Stimulated activated CD4-positive, alpha-beta T cell treated with anti-CD3 and anti-CD28 coated beads, Interleukin-2, amount 100 ng/mL, for 48 hours (primary cell): Measurements from ENCODE around the gene PCSK5.
"Not testable (repeated sequence)": the region's sequence is repeated elsewhere in the genome, so short reads cannot be mapped to it uniquely, and the experiment has no call there.

ENCODE experiments used
- DNase-seq, 2 donors: peaks; one replicate each; pipeline ENCODE4 v3.0.0-alpha.2; 2020

PCSK5 gene

DNA sequence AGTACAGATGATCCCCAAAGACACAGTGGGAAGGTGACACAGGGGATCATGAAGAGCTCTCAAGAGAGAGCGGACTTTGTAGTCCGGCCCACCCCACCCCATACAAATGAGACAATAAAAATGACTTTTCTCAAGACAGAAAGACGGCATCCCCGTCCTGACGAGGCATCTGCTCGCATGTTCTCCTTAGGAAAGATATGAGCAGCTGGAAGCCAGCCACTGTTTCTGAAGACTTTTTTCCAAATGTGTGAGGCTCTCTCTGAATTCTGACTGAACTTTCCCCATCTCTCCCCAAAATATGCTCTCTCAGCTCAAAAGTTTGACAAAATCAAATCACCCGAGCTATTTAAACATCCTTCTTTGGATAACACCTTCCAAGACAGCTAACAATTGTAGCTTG, 398.6 kb downstream of the PCSK5 start:
- DNase-seq = no peak

DNA sequence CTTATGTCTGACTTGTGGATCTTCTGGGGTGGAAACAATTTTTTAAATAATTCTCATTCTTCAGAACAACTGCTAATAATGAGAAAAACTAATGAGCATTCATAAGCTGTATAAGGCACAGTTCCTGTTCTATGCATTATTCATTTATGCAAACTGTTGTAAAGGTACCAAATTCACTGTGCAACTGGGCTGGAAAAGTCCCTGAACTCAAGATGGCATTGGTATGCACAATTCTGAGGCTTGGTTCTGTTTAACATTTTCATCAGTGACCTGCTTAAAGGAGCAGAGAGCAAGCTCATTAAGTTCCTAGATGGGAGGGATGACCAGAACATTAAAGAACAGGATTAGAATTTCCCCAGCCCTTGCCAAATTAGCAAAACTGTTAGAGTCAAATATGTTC, 399.2 kb downstream of the PCSK5 start:
- no peak for DNase-seq

DNA sequence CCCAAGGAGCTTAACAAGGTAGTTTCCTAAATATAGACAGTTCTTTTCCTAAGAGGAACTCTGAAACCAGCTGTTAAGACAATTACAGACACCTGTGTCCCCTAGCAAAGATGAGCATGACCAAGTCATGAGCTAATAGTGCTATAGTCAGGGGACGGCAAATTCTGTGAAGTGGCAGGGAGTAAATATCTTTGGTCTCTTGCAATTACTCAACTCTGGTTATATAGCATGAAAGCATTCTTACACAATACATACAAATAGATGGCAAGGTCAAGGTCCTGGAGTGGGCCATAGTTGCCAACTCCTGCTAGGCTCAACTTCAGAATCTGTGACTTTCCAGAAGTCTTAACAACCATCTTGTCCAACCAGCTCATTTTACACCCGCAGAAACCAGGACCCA, 400.1 kb downstream of the PCSK5 start:
- DNase-seq = no peak

DNA sequence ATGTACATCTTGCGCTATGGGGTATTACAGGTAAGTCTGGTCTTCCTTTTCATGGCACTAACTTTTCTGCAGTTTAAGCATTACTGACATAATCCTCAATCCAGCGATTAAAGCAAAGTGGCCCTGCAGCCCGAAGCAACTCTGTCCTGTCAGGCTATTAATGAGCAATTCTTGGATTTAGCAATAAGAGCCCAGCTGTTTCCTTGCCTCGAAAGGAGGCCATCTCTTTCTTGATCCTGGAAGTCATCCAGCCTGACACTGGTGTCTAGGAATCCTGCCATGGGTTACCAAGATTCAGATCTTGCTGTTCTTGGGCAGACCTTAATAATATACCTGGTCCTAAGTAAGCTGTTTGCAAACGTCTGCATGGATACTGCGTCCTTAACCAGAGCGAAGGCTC, 401.8 kb downstream of the PCSK5 start:
- DNase-seq = no peak

DNA sequence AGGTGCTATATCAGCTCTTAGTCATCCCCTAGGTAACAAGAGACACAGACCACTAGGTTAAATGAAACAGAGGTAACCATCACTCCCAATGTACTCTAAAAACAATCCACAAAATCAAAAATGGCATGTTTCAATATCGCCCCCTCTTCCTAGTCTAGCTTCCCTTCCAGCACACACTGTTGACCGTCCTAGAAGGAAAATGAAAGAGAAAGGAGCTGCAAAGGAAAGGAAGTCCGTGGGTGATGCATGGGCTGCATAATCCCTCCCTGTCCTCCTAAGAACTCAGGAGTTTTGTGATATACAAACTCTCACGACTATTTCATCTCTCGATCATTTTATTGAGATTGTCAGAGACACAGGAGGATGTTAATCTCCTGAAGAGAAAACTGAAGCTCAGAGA, 402.2 kb downstream of the PCSK5 start:
- DNase-seq = no peak

DNA sequence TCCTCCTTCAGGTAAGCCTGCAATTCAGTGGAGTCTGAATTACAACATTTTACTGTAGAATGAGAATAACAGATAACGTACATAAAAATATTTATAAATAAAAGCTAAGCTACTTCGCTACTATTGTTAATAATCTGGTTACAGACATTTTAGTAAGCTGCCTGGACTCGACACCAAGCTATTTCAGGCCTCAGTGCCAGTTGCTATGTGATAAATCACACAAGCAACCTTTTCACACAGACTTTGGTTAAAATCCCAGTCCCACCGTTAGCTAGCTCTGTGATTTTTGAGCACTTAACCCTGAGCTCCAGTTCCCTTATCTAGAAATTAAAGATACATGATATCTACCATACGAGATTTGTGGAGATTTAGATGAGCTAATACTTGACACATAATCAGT, 403.8 kb downstream of the PCSK5 start:
- no peak for DNase-seq

DNA sequence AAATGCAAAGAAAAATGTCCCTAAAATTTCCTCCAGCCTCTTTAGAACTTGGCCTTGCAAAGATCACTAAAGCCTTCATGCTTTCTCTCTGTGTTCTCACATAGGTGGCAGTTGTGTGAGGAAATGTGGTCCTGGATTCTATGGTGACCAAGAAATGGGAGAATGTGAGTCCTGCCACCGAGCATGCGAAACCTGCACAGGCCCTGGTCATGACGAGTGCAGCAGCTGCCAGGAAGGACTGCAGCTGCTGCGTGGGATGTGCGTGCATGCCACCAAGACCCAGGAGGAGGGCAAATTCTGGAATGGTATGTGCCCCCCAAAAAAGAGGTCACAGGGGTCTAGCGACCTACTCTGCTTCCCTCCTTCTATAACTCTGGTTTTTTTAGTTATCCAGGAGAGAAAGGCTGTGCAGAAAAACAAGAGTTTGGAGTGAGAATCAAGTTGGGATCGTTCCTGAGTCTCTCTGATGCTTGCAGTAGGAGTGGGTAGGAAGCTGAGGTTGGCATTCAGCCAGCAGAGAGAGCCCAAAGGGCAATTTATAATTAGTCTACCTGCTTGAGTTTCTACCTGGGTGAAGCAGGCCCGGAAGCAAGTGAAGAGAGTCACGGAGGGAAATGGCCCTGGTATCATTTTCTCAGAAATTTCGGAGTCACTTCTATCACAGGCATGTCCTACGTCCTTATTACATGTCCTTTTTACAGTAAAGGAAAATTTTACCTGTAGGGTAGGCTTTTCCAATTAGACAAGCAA, 406.3 kb downstream of the PCSK5 start:
- DNase-seq = no peak

DNA sequence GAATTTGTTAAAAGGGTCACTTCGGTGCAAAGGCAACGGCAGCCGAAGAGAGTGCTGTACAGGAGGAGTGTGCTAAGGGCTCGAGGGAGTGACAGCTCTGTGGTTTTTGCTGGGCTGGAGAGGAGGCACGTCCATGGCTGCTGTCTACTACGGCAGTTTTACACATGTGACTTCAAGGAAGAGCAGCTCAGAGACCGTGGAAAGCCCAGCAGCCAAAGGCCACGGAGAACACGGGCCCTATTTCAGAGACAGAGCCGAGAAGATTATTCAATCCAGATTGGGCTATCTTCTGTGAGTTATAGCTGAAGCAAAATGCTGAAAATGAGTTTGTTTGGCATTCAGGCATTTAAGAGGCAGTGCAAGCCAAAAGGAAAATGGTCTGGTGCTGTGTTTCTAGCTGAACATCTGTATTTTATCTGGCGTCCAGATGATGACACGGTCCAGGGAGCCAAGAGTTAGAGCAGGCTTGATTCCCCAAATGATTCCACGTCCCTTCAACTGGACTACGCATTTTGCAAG, 407.3 kb downstream of the PCSK5 start:
- DNase-seq = no peak

DNA sequence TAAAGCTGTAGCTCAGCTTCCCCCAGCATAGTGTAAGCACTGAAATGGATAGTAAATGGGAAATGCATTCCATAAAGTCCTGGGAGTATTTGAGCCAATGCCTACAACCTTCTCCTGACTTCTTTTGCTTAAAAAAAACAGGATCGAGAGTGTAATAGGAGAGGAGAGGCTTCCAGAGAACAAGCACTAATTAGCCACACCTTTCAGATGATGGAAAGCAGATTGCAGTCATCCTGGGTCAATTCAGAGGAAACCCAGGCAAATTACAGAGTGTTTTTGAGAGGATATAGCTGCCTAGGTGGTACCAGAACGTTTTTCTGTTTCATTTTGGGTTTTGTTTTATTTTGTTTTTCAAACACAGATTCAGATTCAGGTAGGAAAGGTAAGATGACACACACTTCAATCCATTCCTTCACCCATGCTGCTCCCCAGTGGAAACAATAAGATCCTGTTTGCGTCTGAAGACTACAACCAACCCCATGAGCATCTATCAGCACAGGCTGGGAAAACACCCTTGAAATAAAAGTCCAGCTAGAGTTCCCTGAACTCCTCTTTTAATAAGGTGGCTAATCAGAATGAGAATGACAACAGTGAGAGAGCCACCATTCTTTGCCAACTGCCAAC, 408.2 kb downstream of the PCSK5 start:
- DNase-seq = no peak

DNA sequence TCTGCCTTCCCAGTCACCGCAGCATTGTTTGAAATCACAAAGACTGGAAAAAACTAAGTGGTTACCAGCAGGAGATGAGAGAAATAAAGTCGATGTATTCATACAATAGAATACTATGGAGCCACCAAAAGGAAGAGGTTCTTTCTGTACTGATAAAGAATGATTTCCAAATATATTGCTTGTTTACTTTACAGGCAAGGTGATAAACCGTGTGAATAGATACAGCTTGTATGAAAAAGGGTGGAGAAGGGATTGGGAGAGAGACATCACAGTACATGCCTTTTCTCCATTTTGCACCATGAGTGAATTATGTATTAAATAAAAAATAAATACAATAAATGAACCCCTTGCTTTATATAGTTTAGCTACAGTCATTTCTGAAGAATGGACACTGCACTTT, 412.1 kb downstream of the PCSK5 start:
- no peak for DNase-seq

DNA sequence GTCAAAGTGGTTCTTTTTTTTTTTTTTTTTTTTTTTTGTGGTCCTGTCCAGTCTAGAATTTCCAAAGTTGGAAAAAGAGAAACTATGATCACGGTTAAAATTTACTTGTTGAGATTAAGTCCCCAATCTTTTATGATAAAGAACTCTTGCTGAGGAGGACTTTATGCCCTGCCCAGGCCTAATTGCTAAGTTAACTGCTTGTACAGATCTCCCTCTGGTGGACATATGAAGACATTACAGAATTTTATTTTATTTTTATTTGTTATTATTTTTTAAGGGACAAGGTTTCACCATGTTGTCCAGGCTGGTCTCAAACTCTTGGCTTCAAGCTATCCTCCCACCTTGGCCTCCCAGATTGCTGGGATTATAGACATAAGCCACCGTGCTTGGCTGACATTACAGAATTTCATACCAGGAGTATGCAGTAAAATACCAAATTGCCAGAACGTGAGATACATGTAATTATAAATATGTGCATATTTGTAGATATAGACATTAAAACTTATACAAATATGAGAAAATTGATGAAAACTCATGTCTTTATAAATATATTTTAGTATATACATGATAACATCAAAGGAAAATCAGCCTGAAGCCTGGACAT, 412.6 kb downstream of the PCSK5 start:
- no peak for DNase-seq

DNA sequence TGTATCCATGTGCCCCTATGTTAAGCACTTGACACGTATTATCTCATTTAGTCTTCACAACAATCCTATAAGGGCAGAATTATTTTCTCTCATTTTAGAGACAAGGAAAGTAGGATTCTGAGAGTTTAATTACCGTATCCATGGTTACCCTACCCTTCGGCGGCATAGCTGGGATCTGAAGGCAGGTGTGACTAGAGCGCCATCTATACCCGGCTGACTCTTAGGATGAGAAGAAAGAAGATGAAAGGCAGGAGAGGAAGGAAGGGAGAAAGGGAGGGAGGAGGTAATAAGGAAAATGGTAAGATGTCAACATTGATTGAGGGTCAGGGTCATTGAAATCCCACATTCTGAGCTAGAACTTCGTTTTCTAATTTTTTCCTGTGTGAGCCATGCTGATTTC, 416.6 kb downstream of the PCSK5 start:
- not testable (repeated sequence) for DNase-seq

DNA sequence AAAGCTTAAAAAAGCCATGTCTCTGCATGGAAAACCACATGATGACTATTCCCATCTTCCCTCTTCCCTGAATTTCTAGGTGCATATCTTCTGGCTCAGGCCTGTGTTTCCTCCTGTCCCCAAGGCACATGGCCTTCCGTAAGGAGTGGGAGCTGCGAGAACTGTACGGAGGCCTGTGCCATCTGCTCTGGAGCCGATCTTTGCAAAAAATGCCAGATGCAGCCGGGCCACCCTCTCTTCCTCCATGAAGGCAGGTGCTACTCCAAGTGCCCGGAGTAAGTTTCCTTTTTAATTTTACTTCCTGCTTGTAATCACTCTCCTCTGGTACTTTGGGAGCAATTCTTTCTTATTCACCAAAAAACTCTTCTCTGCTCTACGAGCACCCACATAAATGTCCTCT, 420.1 kb downstream of the PCSK5 start:
- no peak for DNase-seq

DNA sequence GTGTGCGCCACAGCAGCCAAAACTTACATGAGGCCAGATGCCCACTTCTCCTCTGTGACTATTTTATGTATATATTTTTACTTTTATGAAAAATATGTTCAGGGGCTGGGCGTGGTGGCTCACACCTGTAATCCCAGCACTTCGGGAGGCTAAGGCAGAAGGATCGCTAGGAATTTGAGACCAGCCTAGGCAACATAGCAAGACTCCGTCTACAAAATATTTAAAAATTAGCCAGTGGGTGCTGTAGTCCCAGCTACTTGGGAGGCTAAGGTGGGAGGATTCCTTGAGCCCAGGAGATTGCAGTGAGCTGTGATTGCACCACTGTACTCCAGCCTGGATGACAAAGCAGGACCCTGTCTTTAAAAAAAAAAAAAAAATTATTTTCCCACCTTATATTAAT, 420.5 kb downstream of the PCSK5 start:
- DNase-seq = no peak

DNA sequence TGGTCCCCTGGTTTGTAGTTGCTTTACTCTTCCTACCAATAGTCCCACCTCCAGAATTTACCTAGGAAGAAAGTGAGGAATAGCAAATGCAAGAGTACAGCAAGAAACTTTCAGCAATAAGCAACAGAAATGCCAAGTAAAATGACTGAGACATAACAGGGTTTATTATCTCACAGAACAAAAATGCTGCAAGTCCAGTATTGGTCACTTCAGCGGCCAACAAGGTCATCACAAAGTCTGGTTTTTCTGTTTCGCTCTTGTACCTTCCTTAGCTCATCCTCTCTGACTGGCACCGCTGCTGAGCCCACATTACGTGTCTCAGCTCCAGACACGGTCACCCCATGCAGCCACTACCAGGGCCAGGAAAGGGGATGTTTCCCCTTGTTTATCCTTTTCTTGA, 421.1 kb downstream of the PCSK5 start:
- DNase-seq = no peak

DNA sequence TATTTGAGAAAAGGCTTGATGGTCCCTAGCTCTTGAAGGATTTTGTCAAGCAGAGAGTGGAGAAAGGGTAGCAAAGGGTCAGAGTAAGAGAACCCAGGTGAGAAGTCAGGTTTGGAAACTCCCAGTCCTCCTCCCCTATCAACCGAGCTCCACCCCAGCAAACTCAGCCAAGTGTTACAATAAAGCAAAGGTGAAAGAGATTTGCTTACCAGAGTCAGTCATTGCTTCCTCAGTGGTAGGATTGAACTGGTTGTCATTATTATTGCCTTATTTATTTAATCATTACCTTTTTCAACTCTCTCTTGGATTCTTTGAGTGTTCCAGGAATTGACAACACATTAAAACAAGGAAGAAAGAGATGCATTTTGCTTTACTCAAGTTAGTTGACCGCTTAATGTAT, 423.3 kb downstream of the PCSK5 start:
- DNase-seq = no peak

DNA sequence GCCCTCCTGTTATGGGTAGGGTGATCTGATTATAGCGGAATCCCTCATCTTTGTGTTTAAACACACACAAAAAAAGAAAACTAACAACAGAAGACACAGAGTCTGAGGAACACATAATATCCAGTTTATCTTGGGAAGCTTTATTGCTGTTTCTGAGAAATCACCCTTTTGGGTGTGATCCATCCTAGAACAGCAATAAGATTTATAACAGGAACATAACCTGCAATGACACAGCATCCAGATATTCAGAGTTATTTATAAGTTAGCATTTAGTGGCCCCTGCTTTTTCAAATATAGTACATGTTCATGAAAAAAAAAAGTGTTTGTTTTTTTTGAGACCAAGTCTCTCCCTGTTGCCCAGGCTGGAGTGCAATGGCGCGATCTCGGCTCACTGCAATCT, 423.8 kb downstream of the PCSK5 start:
- DNase-seq = no peak

DNA sequence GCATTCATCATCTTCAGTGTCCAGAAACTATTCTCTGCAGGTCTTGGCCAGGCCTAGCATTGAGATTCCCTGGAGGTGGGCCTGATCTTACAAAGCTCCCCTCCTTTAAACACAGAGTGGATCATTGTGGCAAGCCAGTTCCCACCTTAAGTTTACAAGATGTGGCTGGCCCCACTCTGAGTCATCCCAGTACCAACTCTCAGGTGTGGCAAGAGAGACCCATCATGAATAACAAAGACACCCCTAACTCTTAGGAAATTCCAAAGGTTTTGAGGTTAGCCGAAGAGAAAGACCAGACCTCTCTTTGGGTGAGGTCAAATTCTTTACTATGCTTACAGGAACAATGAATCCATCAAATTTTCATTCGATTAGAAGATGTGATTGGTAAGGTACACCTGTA, 425.6 kb downstream of the PCSK5 start:
- DNase-seq = no peak

DNA sequence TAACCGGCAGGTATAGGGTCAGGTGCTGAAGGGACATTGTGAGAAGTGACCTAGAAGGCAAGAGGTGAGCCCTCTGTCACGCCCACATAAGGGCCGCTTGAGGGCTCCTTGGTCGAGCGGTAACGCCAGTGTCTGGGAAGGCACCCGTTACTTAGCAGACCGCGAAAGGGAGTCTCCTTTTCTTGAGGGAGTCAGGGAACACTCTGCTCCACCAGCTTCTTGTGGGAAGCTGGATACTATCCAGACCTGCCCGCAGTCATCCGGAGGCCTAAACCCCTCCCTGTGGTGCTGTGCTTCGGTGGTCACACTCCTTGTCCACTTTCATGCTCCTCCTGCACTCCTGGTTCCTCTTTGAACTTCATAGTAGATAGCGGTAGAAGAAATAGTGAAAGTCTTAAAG, 429.0 kb downstream of the PCSK5 start:
- DNase-seq = not testable (repeated sequence)

DNA sequence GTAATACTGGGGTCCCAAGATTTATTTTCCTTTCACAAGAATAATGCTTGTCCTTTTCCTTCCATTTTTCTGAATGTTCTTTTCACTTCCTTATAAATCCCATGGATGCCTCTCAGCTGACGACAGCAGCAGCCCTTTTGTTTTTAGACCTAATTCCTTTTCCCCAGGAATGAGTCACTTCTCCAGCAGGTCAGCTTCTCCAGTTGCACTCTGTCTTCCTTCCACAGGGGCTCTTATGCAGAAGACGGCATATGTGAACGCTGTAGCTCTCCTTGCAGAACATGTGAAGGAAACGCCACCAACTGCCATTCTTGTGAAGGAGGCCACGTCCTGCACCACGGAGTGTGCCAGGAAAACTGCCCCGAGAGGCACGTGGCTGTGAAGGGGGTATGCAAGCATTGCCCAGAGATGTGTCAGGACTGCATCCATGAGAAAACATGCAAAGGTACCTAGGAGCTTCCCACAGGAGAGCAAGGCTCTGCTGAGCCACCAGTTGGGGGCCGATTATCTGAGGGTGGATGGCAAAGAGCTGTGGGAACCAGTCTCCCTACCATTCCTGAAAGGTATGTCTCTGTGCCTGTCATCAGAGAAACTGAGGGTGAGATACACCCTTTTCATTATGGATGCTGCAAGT, 430.8 kb downstream of the PCSK5 start:
- no peak for DNase-seq

DNA sequence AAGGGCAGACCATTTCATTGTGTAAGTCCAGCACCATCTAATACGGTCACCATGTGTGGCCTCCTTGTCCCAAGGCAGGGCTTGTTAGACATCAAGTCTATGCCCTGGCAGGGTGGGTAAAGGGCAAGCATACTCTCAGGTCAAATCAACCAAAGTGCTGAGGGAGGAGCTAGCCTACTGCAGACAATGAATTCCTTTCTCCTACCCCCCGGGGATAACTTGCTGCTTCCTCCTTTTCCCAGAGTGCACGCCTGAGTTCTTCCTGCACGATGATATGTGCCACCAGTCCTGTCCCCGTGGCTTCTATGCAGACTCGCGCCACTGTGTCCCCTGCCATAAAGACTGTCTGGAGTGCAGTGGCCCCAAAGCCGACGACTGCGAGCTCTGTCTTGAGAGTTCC, 432.3 kb downstream of the PCSK5 start:
- no peak for DNase-seq

DNA sequence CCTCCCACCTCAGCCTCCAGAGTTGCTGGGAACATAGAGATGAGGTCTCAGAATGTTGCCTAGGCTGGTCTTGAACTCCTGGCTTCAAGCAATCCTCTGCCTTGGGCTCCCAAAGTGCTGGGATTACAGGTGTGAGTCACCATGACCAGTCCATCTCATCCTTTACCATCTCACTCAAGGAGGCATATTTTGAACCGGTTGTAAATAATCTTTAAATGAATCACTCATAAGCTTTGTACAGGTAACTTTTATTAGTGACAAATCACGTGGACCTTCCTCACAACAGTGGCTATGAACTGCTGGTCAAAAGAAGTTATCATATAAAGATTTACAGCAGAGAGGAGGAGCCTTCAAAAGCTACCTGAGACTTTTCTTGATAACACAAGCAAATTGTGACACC, 433.0 kb downstream of the PCSK5 start:
- no peak for DNase-seq

DNA sequence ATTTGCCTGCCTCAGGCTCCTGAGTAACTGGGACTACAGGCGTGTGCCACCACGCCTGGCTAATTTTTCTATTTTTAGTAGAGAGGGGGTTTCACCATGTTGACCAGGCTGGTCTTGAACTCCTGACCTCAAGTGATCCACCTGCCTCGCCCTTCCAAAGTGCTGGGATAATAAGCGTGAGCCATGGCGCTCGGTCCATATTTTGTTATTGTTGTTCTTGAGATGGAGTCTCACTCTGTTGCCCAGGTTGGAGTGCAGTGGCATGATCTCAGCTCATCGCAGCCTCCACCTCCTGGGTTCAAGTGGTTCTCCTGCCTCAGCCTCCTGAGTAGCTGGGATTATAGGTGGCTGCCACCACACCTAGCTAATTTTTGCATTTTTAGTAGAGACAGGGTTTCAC, 433.6 kb downstream of the PCSK5 start:
- DNase-seq = not testable (repeated sequence)

DNA sequence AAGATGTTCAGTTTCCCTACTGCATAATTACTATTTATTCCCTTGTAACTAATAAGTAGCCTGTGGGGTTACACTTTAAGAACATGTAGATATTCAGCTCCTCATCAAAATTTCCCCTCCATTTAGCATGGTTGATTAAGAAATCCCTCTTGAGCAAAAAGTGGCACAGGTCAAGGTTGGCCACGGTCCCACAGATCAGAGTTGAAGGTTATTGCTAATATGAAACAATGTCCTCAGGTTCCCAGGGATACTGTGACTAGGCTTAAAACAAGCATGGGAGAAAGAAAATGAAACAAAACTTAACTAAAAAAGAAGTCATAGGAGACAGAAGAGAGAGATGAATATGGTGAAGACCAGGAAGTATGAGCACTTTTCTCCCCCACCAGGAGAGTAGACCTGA, 439.6 kb downstream of the PCSK5 start:
- DNase-seq = no peak
